ENCODE data around the gene TRIM10.

TRIM10 gene

DNA sequence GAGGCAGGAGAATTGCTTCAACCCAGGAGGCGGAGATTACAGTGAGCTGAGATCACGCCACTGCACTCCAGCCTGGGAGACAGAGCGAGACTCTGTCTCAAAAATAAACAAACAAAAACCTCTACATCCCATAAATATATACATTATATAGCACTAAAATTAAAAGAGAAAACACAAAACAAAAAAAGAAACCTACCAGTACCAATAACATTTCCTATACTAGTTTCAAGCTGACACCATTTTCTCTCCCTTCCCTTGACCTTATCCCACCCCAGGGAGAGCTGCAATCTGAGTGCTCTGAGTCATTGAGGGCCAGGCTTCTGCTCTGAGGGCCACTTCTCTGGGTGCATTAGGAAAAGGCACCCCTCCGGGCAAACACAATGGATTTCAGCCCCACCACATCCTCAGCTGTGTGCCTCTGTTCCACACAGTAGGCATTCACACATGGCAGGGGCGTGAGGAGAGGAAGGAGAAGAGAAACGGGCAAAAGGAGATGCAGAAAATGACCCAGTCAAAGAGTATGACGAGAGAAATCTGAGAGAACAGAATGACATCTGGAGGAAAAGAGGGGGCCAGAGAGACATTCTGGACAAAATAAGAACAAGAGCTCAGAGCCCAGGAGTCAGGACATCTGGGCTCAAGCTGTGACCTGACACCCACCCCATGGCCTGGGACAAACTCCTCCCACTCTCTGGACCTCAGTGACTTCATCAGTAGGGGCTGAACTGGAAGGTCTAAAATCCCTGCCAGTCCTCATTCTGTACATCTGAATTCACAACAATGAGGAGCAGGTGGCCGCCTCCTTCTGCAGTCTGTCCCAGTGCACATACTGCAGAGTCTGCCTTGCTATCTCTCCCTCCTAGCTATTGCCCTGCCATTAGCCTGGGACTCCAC, 34.0 kb upstream of the TRIM10 start:
- Histone ChIP-seq H3K27ac (no peak overlapping the region), H3K27me3 (ENCODE audit: insufficient read depth, low read depth, severe bottlenecking) (no peaks in the 10 kb centered on the region), H3K36me3 (peaks cover 86% of the 10 kb centered on the region), H3K4me3 (ENCODE audit: low read depth, low read length) (no peak overlapping the region), H3K9me3 (ENCODE audit: severe bottlenecking) (no peaks in the 10 kb centered on the region)
- DNase-seq, result no peak
- TF ChIP-seq, protein P1, sequence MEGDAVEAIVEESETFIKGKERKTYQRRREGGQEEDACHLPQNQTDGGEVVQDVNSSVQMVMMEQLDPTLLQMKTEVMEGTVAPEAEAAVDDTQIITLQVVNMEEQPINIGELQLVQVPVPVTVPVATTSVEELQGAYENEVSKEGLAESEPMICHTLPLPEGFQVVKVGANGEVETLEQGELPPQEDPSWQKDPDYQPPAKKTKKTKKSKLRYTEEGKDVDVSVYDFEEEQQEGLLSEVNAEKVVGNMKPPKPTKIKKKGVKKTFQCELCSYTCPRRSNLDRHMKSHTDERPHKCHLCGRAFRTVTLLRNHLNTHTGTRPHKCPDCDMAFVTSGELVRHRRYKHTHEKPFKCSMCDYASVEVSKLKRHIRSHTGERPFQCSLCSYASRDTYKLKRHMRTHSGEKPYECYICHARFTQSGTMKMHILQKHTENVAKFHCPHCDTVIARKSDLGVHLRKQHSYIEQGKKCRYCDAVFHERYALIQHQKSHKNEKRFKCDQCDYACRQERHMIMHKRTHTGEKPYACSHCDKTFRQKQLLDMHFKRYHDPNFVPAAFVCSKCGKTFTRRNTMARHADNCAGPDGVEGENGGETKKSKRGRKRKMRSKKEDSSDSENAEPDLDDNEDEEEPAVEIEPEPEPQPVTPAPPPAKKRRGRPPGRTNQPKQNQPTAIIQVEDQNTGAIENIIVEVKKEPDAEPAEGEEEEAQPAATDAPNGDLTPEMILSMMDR (IDR thresholded peaks at IDR 0.05; ENCODE audit: low read depth, low read length), result no peak

GRCh38 chr6:30192076-30192475, 31.1 kb upstream of the TRIM10 start:
- Histone ChIP-seq H3K4me3 (ENCODE audit: low read depth, low read length) (no peak overlapping the region), H3K9me3 (ENCODE audit: severe bottlenecking) (no peaks in the 10 kb centered on the region), H3K27ac (no peak overlapping the region), H3K36me3 (peaks cover 83% of the 10 kb centered on the region), H3K27me3 (ENCODE audit: insufficient read depth, low read depth, severe bottlenecking) (no peaks in the 10 kb centered on the region)
- DNase-seq, result no peak
- TF ChIP-seq, protein P1 (IDR thresholded peaks at IDR 0.05; ENCODE audit: low read depth, low read length), result no peak

- H3K9me3 ChIP-seq (ENCODE audit: severe bottlenecking), result no peaks in the 10 kb centered on the region
- TF ChIP-seq, protein P1 (IDR thresholded peaks at IDR 0.05; ENCODE audit: low read depth, low read length), result no peak
- H3K27me3 ChIP-seq (ENCODE audit: insufficient read depth, low read depth, severe bottlenecking), result no peaks in the 10 kb centered on the region
- H3K4me3 ChIP-seq (ENCODE audit: low read depth, low read length), result no peak overlapping the region
- peaks cover 80% of the 10 kb centered on the region for H3K36me3 ChIP-seq
- no peak for DNase-seq
- H3K27ac ChIP-seq, result no peak overlapping the region
Observed at GRCh38 chr6:30188541-30188940, 27.5 kb upstream of the TRIM10 start.

- TF ChIP-seq, protein P1 (IDR thresholded peaks at IDR 0.05; ENCODE audit: low read depth, low read length), result no peak
- Histone ChIP-seq H3K27me3 (ENCODE audit: insufficient read depth, low read depth, severe bottlenecking) (no peaks in the 10 kb centered on the region), H3K36me3 (peaks cover 65% of the 10 kb centered on the region), H3K4me3 (ENCODE audit: low read depth, low read length) (no peak overlapping the region), H3K9me3 (ENCODE audit: severe bottlenecking) (peaks cover 16% of the 10 kb centered on the region), H3K27ac (no peak overlapping the region)
- no peak for DNase-seq
Observed at GRCh38 chr6:30185846-30186484, 25.0 kb upstream of the TRIM10 start.

GRCh38 chr6:30184417-30185031, 23.5 kb upstream of the TRIM10 start:
- peaks cover 50% of the 10 kb centered on the region for H3K36me3 ChIP-seq
- TF ChIP-seq, protein P1 (IDR thresholded peaks at IDR 0.05; ENCODE audit: low read depth, low read length), result no peak

More at GRCh38 chr6:30184417-30185031, 23.5 kb upstream of the TRIM10 start:
- H3K27me3 ChIP-seq (ENCODE audit: insufficient read depth, low read depth, severe bottlenecking), result no peaks in the 10 kb centered on the region
- no peak overlapping the region for H3K4me3 ChIP-seq (ENCODE audit: low read depth, low read length)
- no peak overlapping the region for H3K27ac ChIP-seq
- DNase-seq, result no peak
- H3K9me3 ChIP-seq (ENCODE audit: severe bottlenecking), result peaks cover 27% of the 10 kb centered on the region

All from WERI-Rb-1 (cell line).